Tongue (tissue), 2 donors: Measurements from ENCODE around the gene EGLN2. TPM values are rescaled to one million over a fixed set of nuclear protein-coding genes. Genes with fewer than 3 reads are reported as not detected.
"Not testable (repeated sequence)": the region's sequence is repeated elsewhere in the genome, so short reads cannot be mapped to it uniquely, and the experiment has no call there.

ENCODE experiments used
- DNase-seq: peaks from one replicate; pipeline ENCODE4 v3.0.0-alpha.2; 2015
- total RNA-seq: library from RNA; depleted of rRNA; stranded (reverse); fragments of >200 nt; gene quantifications from one replicate; pipeline ENCODE4 v1.2.3, GENCODE V29; 2014

Gene EGLN2
- total RNA-seq, 1 donor from 2014 or later, result 58.7 TPM

GRCh38 chr19:40776932-40777644 lies 21.9 kb upstream of the EGLN2 start:
- peak; percentile 98 for DNase-seq

DNA sequence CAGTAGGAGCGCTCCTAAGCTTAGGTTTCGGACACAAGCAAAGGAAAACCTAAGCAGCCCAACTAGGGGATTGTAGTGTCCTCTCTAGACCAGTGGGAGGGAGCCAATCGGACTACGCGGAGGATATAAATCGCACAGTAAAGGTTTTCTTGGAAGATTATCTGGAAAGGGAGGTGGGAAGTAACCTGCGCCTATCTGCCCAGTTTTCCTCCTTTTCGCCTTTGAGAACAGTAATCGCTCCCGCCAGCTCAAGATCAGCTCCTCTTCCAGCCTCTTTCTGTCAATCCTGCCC lies 21.4 kb upstream of the EGLN2 start:
- no peak for DNase-seq

DNA sequence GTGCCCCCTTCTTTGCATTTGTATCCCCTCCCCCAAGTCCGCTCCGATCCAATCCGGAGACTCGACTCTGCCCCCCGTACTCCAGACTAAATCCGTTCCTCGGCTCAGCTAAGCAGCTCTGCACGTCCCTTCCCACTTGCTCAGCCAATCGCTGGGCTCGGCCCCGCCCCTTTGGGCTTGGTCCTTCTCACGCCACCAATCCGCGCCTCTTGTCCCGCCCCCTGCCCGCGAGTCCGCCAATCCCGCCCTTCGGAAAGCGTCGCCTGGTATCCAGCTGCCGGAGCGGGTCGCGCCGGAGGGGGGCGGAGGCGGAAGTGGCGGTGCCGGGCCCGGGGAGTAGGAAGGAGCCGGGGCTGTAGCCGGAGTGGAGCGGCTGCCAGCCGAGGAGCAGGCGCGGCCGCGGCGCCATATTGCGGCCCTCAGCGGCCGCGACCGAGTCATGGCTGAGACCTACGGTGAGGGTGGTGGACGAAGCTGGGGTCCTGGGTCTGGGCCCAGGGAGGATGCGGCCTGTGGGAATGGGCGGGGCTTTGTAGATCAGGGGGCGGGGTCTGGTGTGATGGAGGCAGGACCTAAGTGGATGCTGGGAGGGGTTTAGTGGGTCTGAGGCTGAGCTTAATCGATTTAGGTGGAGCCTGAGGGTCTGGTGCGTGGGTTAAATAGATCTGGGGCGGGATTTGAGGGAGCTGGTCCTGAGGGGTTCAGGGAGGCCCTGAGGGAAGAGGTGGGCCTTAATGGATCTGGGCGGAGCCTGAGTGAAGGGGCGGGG lies 20.9 kb upstream of the EGLN2 start, which contains the start of gene RAB4B:
Gene RAB4B, plus strand, starts transcription at position 311 of the 769 bp plus-strand sequence. Its CDS starts 129 bp downstream, at position 440.
- DNase-seq, result peak; percentile 100

GRCh38 chr19:40778706-40779284 lies 20.2 kb upstream of the EGLN2 start:
- DNase-seq, result no peak

DNA sequence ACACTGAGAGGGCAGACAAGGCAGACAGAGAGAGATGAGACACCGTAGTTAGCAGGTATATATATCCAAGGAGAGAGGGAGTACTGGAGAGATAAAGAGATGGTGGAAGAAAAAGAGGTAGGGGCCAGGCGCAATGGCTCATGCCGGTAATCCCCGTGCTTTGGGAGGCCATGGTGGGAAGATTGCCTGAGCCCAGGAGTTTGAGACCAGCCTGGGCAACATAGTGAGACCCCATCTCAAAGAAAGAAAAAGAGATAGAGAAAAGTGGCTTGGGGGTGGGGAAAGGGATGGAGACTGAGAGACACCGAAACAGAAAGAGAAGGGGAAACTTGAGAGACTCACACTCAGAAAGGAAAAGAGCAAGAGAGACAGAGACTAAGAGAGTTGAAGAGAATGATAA lies 18.4 kb upstream of the EGLN2 start:
- DNase-seq, result no peak

GRCh38 chr19:40781140-40781539 lies 17.9 kb upstream of the EGLN2 start:
- no peak for DNase-seq

DNA sequence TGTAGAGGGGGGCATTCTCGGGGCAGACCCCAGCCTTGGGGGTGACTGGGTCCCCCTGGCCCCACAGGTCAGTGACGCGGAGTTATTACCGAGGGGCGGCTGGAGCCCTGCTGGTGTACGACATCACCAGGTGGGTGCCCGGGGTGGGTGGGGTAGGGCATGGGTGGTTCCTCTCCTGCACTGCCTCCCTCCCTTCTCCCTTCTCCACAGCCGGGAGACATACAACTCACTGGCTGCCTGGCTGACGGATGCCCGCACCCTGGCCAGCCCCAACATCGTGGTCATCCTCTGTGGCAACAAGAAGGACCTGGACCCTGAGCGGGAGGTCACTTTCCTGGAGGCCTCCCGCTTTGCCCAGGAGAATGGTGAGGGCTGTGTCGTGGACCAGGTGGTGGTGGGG lies 15.3 kb upstream of the EGLN2 start:
- no peak for DNase-seq

GRCh38 chr19:40784146-40784545 lies 14.8 kb upstream of the EGLN2 start:
- DNase-seq, result not testable (repeated sequence)

DNA sequence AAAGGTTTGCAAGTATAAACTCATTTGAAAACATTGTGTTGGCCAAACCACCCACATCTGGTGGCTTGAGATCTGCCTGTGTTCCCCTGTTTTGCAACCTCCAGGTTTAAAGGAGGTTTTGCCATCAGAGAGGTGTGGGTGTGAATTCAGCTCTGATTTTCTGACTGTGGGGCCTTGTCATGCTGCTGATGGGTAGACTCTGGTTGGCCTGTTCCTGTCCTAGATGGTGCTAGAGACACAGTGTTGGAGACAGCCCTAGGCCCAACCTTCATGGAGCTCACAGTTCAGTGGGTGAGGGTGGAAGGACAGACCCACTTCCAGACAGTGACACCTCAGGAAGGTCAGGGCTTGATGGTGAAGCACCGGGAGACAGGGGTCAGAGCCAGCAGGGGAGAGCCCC lies 13.5 kb upstream of the EGLN2 start:
- no peak for DNase-seq

DNA sequence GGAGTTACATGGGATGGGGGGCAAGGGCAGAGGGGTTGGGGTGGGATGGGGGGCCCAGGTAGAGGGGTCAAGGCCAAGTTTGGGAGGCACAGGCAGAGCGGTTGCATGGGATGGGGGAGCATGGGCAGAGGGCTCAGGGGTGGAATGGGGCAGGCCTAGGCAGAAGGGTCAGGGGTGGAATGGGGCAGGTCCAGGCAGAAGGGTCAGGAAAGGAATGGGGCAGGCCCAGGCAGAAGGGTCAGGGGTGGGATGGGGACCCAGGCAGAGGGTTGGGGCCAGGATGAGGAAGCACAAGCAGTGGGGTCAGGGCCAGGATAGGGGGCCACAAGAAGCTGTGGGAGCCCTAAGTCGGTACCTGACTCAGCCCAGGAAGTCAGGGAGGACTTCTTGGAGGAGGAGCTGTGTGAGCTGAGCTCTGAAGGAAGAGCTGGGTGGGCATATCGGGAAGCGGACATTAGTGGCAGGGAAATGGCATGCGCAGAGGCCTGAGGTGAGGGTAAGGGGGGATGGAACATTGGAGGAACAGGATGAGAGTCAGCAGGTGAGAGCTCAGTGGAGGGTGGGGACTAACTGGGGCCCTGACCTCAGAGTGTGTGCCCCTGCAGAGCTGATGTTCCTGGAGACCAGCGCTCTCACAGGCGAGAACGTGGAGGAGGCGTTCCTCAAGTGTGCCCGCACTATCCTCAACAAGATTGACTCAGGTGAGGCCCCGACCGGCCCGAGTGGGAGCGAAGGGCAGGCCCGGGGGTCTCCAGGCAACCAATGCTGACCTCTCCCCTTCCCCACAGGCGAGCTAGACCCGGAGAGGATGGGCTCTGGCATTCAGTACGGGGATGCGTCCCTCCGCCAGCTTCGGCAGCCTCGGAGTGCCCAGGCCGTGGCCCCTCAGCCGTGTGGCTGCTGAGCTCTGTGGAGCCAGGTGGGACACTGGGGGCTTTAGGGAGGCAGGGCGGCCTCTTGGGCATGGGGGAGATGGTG lies 12.6 kb upstream of the EGLN2 start:
- no peak for DNase-seq

DNA sequence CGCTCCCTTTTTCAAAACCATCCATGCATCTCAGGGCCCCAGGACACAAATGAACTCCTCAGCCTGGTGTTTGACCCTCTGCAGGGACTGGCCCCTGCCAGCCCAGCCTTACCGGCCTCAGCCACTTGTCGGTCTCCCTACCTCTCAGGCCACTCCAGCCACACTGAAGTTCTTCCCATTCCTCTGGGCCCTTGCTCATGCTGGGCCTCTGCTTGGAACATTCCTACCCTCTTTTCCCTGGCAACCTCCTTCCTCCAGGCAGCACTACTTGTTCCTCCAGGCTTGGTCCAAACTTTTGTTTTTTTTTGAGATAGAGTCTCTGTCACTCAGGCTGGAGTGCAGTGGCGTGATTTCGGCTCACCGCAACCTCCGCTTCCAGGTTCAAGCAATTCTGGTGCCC lies 7.6 kb upstream of the EGLN2 start:
- no peak for DNase-seq

- no peak for DNase-seq
Measured at GRCh38 chr19:40791996-40792395, 7.0 kb upstream of the EGLN2 start.

DNA sequence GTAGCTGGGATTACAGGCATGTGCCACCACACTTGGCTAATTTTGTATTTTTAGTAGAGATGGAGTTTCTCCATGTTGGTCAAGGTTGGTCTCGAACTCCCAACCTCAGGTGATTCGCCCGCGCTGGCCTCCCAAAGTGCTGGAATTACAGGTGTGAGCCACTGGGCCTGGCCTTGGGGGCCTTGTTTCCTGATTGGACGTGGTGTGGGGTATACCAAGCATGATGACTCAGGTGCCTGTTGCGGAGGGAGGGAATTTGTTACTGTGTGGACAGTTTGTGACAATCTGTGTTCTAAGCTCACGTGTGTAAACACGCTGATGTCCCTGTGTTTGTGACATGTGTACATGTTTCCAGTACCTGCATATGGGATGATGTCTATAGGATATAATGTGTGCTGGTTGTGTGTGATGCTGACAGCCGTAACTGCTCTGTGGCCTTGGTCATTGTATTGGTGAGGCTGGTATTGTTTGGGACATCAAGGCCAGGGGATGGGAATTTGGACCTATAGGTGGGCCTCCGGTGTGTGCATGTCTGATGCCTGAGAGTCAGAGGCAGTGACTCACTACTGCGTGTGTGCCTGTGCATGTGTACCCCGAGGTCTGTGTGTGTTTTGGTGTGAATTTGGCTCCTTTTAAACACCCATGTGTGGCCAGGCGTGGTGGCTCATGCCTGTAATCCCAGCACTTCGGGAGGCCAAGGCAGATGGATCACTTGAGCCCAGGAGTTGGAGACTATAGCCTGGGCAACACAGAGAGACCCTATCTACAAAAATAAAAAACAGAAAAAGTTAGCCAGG lies 1.6 kb upstream of the EGLN2 start:
- DNase-seq, result no peak

- peak; percentile 60 for DNase-seq
Measured at GRCh38 chr19:40797963-40798682, 868 bp upstream of the EGLN2 start.

GRCh38 chr19:40799558-40800338 lies 757 bp downstream of the EGLN2 start:
- DNase-seq, result peak; percentile 51

GRCh38 chr19:40800339-40800996 lies 1.5 kb downstream of the EGLN2 start:
- DNase-seq, result no peak

- no peak for DNase-seq
Measured at GRCh38 chr19:40800997-40801377, 2.0 kb downstream of the EGLN2 start.

GRCh38 chr19:40801426-40802299 lies 2.7 kb downstream of the EGLN2 start:
- no peak for DNase-seq
